WTC11 (cell line): ENCODE measurements around the gene DAND5. TPM values are rescaled to one million over a fixed set of nuclear protein-coding genes. Genes with fewer than 3 reads are reported as not detected.

Experiments used
- ATAC-seq: fragments of 200-7000 bp; cut with Tn5 transposase; 2 replicates; pipeline ENCODE4 v1.10.0; 2021; ENCODE audit warnings: mild to moderate bottlenecking, moderate library complexity
- CTCF ChIA-PET: fragments of 300-600 bp; sonication (Branson Sonifier 250); formaldehyde crosslinking; loops from one replicate; lab custom pipeline; 2021; ENCODE audit warnings: antibody characterized with exemption; lab: Charles Lee
- POLR2A ChIA-PET: fragments of 350-600 bp; sonication (Branson Sonifier 250); formaldehyde crosslinking; loops from one replicate; lab custom pipeline; 2021; ENCODE audit warnings: antibody characterized with exemption; lab: Charles Lee
- DNase-seq: peaks from one replicate; pipeline ENCODE4 v3.0.0; 2021; ENCODE audit warnings: low spot score
- H3K27ac Mint-ChIP-seq: 2 replicates; pipeline ENCODE4 v1.8.0; 2021; ENCODE audit warnings: mixed read lengths
- H3K27me3 Mint-ChIP-seq: 2 replicates; pipeline ENCODE4 v1.8.0; 2021; ENCODE audit warnings: low read depth, mild to moderate bottlenecking, moderate library complexity, mixed read lengths
- H3K36me3 Mint-ChIP-seq: 2 replicates; pipeline ENCODE4 v1.8.0; 2021; ENCODE audit warnings: mixed read lengths
- H3K4me1 Mint-ChIP-seq: 2 replicates; pipeline ENCODE4 v1.8.0; 2022; ENCODE audit warnings: mixed read lengths
- H3K4me3 Mint-ChIP-seq: 2 replicates; pipeline ENCODE4 v1.8.0; 2021; ENCODE audit warnings: mild to moderate bottlenecking, moderate library complexity, mixed read lengths
- H3K9me3 Mint-ChIP-seq: 2 replicates; pipeline ENCODE4 v1.8.0; 2021; ENCODE audit warnings: mixed read lengths
- ATF1 ChIP-seq: sonication (generic); formaldehyde crosslinking; IDR thresholded peaks from 2 replicates; pipeline ENCODE4 v1.8.1; 2023; ENCODE audit warnings: mild to moderate bottlenecking, moderate library complexity, missing genetic modification reagents
- CREB1 ChIP-seq: sonication (generic); formaldehyde crosslinking; IDR thresholded peaks from 2 replicates; pipeline ENCODE4 v1.8.0; 2023; ENCODE audit warnings: mild to moderate bottlenecking, missing genetic modification reagents
- FOXP1 ChIP-seq: sonication (generic); formaldehyde crosslinking; IDR thresholded peaks from 2 replicates; pipeline ENCODE4 v1.8.0; 2022; ENCODE audit warnings: missing genetic modification reagents, mild to moderate bottlenecking, moderate library complexity, borderline replicate concordance
- GRHL2 ChIP-seq: fragments of 250-450 bp; sonication (Bioruptor Pico); IDR thresholded peaks from 2 replicates; pipeline ENCODE4 v1.8.0; 2022; ENCODE audit warnings: mild to moderate bottlenecking, moderate library complexity; ENCODE audit not compliant: insufficient replicate concordance, severe bottlenecking
- IRF2 ChIP-seq: sonication (generic); formaldehyde crosslinking; IDR thresholded peaks from 2 replicates; pipeline ENCODE4 v1.8.0; 2022; ENCODE audit warnings: low read depth, missing genetic modification reagents, borderline replicate concordance
- JAZF1 ChIP-seq: fragments of 250-450 bp; sonication (Bioruptor Pico); IDR thresholded peaks from 2 replicates; pipeline ENCODE4 v1.9.0; 2021; ENCODE audit warnings: moderate library complexity, mild to moderate bottlenecking, inconsistent platforms
- NFE2L1 ChIP-seq: sonication (generic); formaldehyde crosslinking; IDR thresholded peaks from 2 replicates; pipeline ENCODE4 v1.8.1; 2023; ENCODE audit warnings: missing genetic modification reagents
- OVOL2 ChIP-seq: fragments of 250-450 bp; sonication (Bioruptor Pico); IDR thresholded peaks from 2 replicates; pipeline ENCODE4 v1.9.0; 2021; ENCODE audit warnings: mild to moderate bottlenecking, borderline replicate concordance
- RELA ChIP-seq: sonication (generic); formaldehyde crosslinking; IDR thresholded peaks from 2 replicates; pipeline ENCODE4 v1.8.1; 2022; ENCODE audit warnings: missing genetic modification reagents, mild to moderate bottlenecking, borderline replicate concordance
- SMAD4 ChIP-seq: sonication (generic); formaldehyde crosslinking; IDR thresholded peaks from 2 replicates; pipeline ENCODE4 v1.8.0; 2022; ENCODE audit warnings: mild to moderate bottlenecking, missing genetic modification reagents
- TCF7 ChIP-seq: sonication (generic); formaldehyde crosslinking; IDR thresholded peaks from 2 replicates; pipeline ENCODE4 v1.8.0; 2022; ENCODE audit warnings: mild to moderate bottlenecking, low read depth, missing genetic modification reagents, moderate library complexity
- ZBTB21 ChIP-seq: sonication (generic); formaldehyde crosslinking; IDR thresholded peaks from 2 replicates; pipeline ENCODE4 v1.8.1; 2023; ENCODE audit warnings: mild to moderate bottlenecking, missing genetic modification reagents, borderline replicate concordance
- ZNF232 ChIP-seq: sonication (generic); formaldehyde crosslinking; IDR thresholded peaks from 2 replicates; pipeline ENCODE4 v1.8.0; 2022; ENCODE audit warnings: mild to moderate bottlenecking, missing genetic modification reagents
- ZNF263 ChIP-seq: sonication (generic); formaldehyde crosslinking; IDR thresholded peaks from 2 replicates; pipeline ENCODE4 v1.8.1; 2022; ENCODE audit warnings: low read depth, mild to moderate bottlenecking, moderate library complexity, missing genetic modification reagents
- ZNF317 ChIP-seq: sonication (generic); formaldehyde crosslinking; IDR thresholded peaks from 2 replicates; pipeline ENCODE4 v1.8.1; 2023; ENCODE audit warnings: low read depth, mild to moderate bottlenecking, moderate library complexity, missing genetic modification reagents, borderline replicate concordance
- ZNF416 ChIP-seq: fragments of 250-450 bp; sonication (Bioruptor Pico); IDR thresholded peaks from 2 replicates; pipeline ENCODE4 v1.9.0; 2021; ENCODE audit warnings: mild to moderate bottlenecking, inconsistent platforms
- ZNF423 ChIP-seq: fragments of 250-450 bp; sonication (Bioruptor Pico); IDR thresholded peaks from 2 replicates; pipeline ENCODE4 v2.1.2; 2022; ENCODE audit warnings: mild to moderate bottlenecking, moderate library complexity
- total RNA-seq: library from RNA; stranded (reverse); gene quantifications from 3 replicates; pipeline ENCODE4 v1.2.3, GENCODE V29; 2021
- TF ChIP-seq, protein P1 (sequence below): fragments of 250-450 bp; sonication (Bioruptor Pico); IDR thresholded peaks from 2 replicates; pipeline ENCODE4 v1.9.0; 2021; ENCODE audit warnings: mild to moderate bottlenecking, borderline replicate concordance
- TF ChIP-seq, protein P2 (sequence below): sonication (generic); formaldehyde crosslinking; IDR thresholded peaks from 2 replicates; pipeline ENCODE4 v1.8.1; 2023; ENCODE audit warnings: mild to moderate bottlenecking, missing genetic modification reagents, moderate library complexity
- TF ChIP-seq, protein P3 (sequence below): sonication (generic); formaldehyde crosslinking; IDR thresholded peaks from 2 replicates; pipeline ENCODE4 v1.8.0; 2022; ENCODE audit warnings: mild to moderate bottlenecking, missing genetic modification reagents
- TF ChIP-seq, protein P4 (sequence below): sonication (generic); formaldehyde crosslinking; IDR thresholded peaks from 2 replicates; pipeline ENCODE4 v1.8.0; 2022; ENCODE audit warnings: mild to moderate bottlenecking, missing genetic modification reagents
- TF ChIP-seq, protein P5 (sequence below): fragments of 250-450 bp; sonication (Bioruptor Pico); IDR thresholded peaks from 2 replicates; pipeline ENCODE4 v1.9.0; 2021; ENCODE audit warnings: moderate library complexity, mild to moderate bottlenecking, inconsistent platforms, borderline replicate concordance

DAND5 gene
- total RNA-seq, 1 experiment from 2014 or later = 0.22 TPM

DNA sequence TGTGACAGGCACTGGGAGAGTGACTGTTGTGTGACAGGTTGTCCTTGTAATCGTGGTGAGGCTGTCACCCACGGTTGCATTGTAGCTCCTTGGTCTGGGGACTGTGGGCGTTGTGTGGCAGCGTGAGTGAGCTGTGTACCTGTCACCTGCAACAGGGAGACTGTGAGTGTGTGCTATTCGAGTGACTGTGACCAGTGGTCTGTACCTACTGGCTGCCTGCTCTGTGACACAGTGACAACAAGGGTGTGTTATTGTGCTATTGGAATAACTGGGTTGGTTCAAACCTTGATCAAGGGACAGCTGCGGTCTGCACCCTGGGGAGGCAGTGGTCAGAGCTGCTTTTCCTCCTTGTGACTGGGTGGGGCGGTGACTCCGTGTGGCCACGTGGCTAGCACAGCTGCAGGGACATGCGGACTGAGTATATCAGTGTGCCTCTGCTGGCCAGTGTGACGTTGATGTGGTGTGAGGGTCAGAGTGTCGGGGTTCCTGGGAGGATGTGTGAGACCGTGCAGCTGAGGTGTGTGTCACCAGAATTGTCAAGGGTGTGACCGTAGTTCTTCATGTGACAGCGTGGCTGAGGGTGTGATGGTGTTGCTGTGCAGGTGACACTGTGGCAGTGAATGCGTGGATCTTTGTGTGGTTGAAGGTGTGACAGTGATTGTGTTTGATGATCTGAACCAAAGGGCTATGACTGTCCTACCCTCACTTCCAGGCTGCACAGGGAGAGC lies 15.8 kb downstream of the DAND5 start:
- POLR2A ChIA-PET = interaction anchor here (0.6 kb wide), 1 partner anchor 122 kb away, joined by 4 read pairs; no protein-coding TSS in a partner anchor

DNA sequence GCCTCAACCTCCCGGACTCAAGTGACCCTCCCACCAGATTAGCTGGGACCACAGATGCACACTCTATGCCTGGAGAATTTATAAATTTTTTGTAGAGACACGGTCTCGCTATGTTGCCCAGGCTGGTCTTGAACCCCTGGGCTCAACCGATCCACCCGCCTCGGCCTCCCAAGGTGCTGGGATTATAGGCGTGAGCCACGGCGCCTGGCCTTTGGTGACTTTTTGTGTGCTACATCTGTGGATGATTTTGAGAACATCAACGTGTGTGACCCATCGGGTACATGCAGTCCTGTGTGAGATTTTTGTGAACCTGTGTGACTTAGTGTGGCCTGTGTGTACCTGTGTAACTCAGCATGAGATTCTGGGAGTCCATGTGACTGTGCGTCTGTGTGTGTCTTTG lies 17.4 kb downstream of the DAND5 start:
- ChIA-PET POLR2A (no interaction called here), CTCF (interaction anchor here (1.6 to 4.6 kb wide), 7 partner anchors 10 to 108 kb away, joined by 6 to 66 read pairs (median 18); no protein-coding TSS in a partner anchor)
- peaks cover 9% of the 10 kb centered on the region for H3K4me1 Mint-ChIP-seq
- TF ChIP-seq ZBTB21 (no peak), ZNF263 (CRISPR knock-in tag) (no peak), ATF1 (CRISPR knock-in tag) (no peak), GRHL2 (no peak), NFE2L1 (CRISPR knock-in tag) (no peak), TCF7 (CRISPR knock-in tag) (no peak)
- TF ChIP-seq, protein P1, sequence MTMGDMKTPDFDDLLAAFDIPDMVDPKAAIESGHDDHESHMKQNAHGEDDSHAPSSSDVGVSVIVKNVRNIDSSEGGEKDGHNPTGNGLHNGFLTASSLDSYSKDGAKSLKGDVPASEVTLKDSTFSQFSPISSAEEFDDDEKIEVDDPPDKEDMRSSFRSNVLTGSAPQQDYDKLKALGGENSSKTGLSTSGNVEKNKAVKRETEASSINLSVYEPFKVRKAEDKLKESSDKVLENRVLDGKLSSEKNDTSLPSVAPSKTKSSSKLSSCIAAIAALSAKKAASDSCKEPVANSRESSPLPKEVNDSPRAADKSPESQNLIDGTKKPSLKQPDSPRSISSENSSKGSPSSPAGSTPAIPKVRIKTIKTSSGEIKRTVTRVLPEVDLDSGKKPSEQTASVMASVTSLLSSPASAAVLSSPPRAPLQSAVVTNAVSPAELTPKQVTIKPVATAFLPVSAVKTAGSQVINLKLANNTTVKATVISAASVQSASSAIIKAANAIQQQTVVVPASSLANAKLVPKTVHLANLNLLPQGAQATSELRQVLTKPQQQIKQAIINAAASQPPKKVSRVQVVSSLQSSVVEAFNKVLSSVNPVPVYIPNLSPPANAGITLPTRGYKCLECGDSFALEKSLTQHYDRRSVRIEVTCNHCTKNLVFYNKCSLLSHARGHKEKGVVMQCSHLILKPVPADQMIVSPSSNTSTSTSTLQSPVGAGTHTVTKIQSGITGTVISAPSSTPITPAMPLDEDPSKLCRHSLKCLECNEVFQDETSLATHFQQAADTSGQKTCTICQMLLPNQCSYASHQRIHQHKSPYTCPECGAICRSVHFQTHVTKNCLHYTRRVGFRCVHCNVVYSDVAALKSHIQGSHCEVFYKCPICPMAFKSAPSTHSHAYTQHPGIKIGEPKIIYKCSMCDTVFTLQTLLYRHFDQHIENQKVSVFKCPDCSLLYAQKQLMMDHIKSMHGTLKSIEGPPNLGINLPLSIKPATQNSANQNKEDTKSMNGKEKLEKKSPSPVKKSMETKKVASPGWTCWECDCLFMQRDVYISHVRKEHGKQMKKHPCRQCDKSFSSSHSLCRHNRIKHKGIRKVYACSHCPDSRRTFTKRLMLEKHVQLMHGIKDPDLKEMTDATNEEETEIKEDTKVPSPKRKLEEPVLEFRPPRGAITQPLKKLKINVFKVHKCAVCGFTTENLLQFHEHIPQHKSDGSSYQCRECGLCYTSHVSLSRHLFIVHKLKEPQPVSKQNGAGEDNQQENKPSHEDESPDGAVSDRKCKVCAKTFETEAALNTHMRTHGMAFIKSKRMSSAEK (CRISPR knock-in tag) = no peak
- TF ChIP-seq, protein P2, sequence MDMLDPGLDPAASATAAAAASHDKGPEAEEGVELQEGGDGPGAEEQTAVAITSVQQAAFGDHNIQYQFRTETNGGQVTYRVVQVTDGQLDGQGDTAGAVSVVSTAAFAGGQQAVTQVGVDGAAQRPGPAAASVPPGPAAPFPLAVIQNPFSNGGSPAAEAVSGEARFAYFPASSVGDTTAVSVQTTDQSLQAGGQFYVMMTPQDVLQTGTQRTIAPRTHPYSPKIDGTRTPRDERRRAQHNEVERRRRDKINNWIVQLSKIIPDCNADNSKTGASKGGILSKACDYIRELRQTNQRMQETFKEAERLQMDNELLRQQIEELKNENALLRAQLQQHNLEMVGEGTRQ (CRISPR knock-in tag) = no peak
- TF ChIP-seq, all 79 proteins: peak for 0
- no peak for DNase-seq
- H3K27me3 Mint-ChIP-seq = peaks cover 45% of the 10 kb centered on the region
- H3K4me3 Mint-ChIP-seq = no peak overlapping the region
- H3K36me3 Mint-ChIP-seq = no peaks in the 10 kb centered on the region
- H3K9me3 Mint-ChIP-seq = no peaks in the 10 kb centered on the region
- H3K27ac Mint-ChIP-seq = no peak overlapping the region
- ATAC-seq = no peak

More for the DNA sequence above, 15.8 kb downstream of the DAND5 start:
- no peak overlapping the region for H3K4me3 Mint-ChIP-seq
- TF ChIP-seq ZNF416 (CRISPR knock-in tag) (no peak), CREB1 (CRISPR knock-in tag) (no peak), ZNF423 (CRISPR knock-in tag) (no peak), FOXP1 (CRISPR knock-in tag) (no peak), RELA (no peak), OVOL2 (CRISPR knock-in tag) (no peak), JAZF1 (CRISPR knock-in tag) (no peak), ZNF232 (CRISPR knock-in tag) (no peak), ZNF317 (CRISPR knock-in tag) (no peak), IRF2 (no peak), SMAD4 (CRISPR knock-in tag) (no peak)
- TF ChIP-seq, protein P3, sequence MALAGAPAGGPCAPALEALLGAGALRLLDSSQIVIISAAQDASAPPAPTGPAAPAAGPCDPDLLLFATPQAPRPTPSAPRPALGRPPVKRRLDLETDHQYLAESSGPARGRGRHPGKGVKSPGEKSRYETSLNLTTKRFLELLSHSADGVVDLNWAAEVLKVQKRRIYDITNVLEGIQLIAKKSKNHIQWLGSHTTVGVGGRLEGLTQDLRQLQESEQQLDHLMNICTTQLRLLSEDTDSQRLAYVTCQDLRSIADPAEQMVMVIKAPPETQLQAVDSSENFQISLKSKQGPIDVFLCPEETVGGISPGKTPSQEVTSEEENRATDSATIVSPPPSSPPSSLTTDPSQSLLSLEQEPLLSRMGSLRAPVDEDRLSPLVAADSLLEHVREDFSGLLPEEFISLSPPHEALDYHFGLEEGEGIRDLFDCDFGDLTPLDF = no peak
- TF ChIP-seq, protein P4, sequence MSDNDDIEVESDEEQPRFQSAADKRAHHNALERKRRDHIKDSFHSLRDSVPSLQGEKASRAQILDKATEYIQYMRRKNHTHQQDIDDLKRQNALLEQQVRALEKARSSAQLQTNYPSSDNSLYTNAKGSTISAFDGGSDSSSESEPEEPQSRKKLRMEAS = no peak
- TF ChIP-seq, protein P5, sequence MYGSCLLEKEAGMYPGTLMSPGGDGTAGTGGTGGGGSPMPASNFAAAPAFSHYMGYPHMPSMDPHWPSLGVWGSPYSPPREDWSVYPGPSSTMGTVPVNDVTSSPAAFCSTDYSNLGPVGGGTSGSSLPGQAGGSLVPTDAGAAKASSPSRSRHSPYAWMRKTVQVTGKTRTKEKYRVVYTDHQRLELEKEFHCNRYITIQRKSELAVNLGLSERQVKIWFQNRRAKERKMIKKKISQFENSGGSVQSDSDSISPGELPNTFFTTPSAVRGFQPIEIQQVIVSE = no peak
- CTCF ChIA-PET = interaction anchor here (0.6 to 4.6 kb wide), 17 partner anchors 8 to 886 kb away, joined by 3 to 66 read pairs (median 5); no protein-coding TSS in a partner anchor
- ATAC-seq = no peak
- H3K36me3 Mint-ChIP-seq = no peaks in the 10 kb centered on the region
- peaks cover 6% of the 10 kb centered on the region; the same call in 1 of the 2 replicates for H3K4me1 Mint-ChIP-seq
- H3K27ac Mint-ChIP-seq = no peak overlapping the region
- no peaks in the 10 kb centered on the region for H3K9me3 Mint-ChIP-seq
- H3K27me3 Mint-ChIP-seq = peaks cover 34% of the 10 kb centered on the region; the same call in 1 of the 2 replicates
- DNase-seq = no peak
